Posterior vena cava (tissue), 2 donors: ENCODE data around the gene UBE2O. TPM values are rescaled to one million over a fixed set of nuclear protein-coding genes. Genes with fewer than 3 reads are reported as not detected.

ENCODE experiments used
- DNase-seq: peaks from one replicate; pipeline ENCODE4 v3.0.0-alpha.2; 2020; ENCODE audit warnings: low spot score
- intact Hi-C, 2 donors: fragments of 100-400 bp; cut with DNase I; formaldehyde crosslinking; loops; one replicate each; pipeline versions ENCODE4 v1.14.1 to v1.14.2; 2022 to 2023
- total RNA-seq, 2 donors: library from RNA; stranded (reverse); fragmentation: NEBNext Ultra II Directional; extraction: Animal tissue kit (Norgen Biotek cat#: 25700); gene quantifications; one replicate each; pipeline ENCODE4 v1.2.1, GENCODE V29; 2021
- donor health status: DM: yes; HTN: yes; CAD: no.
- donor health status: DM: yes; HTN: yes; CAD: no.

The UBE2O gene
- total RNA-seq, 2 donors from 2014 or later, result 17.2 to 17.9 TPM

DNA sequence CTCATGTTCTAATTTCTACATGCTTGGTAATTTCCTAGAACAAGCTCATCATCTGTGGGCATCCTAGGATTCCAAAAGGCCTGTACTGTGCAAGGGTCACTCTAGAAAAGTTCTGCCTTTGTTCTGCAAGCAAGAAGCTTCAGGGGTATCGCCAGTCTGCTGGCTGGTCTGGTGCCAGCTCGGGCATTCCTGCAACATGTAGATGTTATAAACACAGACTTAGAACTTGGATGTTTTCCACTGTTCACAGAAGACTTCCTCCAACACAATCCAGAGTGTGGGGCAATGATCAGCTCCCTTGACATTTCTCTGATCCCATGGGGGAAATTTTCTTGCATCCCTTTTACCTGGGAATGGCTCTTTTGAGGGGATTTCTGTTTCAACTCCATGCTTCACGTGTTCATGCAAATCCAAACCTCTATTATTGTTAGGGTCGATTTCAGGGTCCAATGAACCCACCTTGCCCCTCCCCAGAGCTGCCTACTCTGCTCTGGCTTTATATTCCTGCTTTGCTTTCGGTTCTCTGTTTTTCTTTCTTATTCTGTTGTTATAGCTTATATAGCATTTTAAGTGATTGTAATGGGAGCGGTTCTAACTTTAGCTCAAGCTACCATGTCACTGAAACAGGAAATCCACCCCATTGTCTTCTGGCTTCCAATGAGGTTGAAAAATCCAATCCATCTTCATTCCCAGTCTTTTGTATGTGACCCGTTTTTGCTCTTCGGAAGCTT lies 25.3 kb downstream of the UBE2O start:
- intact Hi-C loops, result no loop called here
- peak; percentile 14 for DNase-seq

DNA sequence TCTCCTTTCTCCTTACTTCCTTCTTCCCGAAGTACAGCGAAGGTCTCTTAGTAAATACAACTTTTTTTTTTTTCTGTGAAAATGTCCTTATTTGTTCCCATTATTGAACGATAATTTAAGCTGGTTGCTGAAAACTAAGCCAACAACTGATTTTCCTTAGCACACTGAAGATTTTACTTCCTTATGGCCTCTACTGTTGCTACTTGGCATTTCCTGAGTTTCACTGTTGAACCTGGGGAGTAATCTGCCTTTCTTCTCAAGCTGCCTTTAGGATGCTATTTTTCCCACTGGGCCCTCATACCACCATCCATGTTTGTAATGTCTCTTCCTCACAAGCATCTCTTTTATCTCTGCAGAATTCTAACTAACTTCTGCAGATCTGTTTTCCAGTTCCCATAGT lies 26.1 kb downstream of the UBE2O start:
- DNase-seq, result no peak
- intact Hi-C loops, result no loop called here

DNA sequence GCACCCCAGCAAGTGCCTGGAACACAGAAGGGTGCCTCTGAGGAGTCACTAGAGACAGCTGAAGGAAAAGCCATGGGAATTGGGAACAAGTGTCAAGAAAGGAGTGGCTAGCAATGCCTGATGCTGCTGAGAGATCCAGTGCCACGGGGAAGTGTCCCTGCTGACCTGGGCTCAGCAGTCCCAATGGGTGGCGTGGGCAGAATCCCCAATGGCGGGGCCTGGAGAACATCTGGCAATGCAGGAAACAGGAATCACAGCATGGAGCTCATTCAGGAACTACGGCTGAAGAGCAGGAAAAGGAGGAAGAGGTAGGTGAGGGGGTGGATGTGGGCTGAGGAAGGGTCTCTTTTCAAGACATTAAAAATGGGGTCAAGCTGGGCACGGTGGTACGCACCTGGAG lies 30.1 kb downstream of the UBE2O start:
- intact Hi-C loops, result no loop called here
- DNase-seq, result peak; percentile 42

DNA sequence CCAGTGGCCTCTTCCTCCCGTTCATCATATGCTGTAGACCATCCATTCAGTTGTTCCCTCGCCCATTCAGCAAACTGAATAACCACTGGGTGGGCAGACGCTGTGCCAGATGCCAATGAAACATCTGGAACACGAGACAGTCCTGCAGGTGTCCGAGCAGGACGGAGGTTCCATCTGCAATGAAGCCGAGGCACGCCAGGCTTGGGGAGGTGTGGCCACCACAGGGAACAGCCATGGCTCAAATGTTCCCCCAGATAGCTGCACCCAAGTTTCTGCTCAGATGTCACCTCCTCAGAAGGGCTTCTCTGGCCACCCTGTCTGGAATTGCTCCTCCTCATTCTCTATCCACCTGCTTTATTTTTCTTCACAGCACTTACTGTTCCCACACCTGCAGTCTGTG lies 30.5 kb downstream of the UBE2O start:
- peak; percentile 66 for DNase-seq
- intact Hi-C loops, result no loop called here

DNA sequence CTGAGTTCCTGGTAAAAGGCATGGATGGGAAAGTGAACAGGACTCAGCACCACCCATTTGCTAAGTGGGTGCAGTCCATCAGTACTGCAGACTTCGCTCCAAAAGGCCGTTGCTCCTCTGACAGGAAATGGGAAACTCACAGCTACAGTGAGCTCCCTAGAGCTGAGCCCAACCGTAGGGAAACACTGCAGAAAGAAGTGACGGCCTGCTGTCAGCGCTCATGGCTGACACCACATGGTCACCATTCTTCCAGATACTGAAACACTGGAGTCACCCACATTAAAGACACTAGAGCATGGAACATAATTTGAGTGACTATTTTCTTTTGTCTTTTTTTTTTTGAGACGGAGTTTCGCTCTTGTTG lies 31.9 kb downstream of the UBE2O start:
- DNase-seq, result peak; percentile 29
- intact Hi-C loops, result no loop called here

DNA sequence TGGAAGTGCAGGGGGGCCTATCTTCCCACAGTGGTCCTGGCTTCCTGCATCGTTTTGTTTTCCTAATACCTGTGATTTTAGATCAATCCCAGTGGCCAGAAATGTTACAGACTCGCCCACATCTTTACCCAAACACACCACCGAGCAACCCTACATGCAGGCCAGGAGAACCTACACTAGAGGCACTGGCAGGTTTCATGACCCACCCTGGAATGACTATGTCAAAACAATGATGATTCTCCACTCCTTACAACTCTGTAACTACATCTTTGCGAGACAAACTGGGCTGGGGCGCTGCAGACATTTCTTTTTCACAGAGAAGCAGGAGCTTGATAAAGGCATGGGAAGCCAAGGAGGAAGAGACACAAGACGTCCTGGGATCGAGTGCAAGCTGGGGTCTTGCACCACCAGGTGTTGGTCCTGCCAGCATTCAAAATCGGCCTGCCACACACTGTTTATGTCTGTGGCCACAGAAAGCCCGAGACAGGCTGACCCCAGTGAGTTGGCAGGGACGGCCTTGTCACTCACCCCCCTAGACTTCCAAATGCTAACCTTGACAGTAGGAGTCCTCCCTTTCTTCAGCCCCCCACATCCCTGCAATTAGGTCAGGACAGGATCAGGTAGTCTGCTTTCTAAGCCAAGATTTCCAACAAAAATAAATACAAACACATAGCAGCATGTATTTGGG lies 32.5 kb downstream of the UBE2O start:
- intact Hi-C loops, result no loop called here
- peak; percentile 44 for DNase-seq

DNA sequence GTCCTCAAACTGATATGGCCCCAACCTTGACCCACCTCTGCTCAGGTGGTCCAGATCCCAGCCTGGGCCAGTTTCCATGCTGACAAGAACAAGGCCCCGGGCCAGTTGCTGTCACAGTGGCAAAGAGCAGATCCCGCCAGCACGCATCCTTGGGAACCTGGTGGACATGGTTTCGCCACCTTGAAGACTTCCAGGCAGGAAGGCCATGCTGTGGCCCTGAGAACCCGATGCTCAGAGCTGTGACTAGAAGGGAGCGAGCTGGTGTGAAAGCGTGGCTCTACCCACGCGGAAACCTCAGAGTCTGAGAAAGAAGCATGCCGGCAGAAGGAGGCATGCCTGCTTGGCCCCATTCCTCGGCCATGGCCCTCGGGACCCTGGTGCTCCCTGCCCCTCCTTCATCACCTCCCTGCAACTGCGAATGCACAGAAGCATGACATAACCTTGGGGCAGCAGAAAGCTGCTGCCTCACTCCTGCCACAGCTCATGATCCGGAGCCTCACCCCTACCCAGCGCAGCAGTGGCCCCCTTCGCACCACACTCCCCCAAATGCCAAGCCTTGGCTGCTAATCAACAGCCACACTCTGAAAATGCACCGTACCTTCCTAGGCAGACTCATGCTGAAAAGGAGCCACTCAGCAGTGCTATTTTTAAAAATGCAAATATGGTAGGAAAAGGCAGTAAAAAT lies 33.2 kb downstream of the UBE2O start:
- peak; percentile 64 for DNase-seq
- intact Hi-C loops, result no loop called here

DNA sequence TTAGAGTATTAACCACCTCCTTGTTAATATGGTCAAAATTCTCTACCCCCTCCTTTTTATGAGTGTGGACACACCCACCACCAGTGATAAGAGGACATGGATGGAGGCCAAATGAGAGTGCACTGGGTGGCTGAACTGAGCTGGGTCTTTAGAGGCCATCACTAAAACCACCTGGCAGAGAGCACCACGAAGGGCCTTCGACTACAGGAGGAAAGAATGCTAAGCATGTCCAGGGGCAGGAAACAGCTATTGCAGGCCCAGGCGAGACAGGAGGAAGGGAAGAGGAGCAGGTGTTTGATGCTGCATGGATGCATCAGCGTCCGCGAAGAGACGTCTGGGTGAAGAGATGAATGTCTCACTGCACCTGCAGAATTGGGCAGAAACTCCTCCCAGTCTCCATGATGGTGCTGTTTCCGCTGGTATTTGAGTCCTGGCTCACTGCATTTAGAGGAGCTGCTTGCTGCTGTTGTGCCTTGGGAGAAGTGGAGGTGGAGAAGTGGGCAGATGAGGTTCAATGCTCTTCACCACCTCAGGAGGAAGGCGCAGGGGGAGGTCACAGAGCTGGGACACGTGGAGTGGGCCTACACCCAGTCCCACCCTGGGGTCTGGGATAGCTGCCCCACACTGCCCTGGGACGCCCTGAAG lies 35.3 kb downstream of the UBE2O start:
- DNase-seq, result peak; percentile 38
- intact Hi-C loops, result no loop called here

DNA sequence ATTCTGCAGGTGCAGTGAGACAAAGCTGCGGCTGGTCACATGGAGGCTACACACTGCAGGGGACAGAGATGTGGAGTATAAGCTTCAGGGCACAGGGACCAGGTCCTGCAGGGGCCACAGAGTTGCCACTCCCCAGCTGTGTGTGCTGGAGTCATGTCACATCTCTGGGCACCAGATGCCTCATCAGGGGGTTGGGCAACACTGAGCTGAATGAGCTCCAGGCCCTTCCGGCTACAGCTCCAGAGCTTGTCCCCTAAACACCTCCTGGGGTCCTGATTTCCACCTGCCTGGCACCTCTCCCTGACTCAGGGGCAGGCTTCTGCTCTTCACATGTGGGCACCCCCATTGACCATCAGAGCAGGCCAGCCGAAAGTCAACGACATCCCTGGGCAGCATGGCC lies 36.1 kb downstream of the UBE2O start:
- intact Hi-C loops, result no loop called here
- DNase-seq, result peak; percentile 71

DNA sequence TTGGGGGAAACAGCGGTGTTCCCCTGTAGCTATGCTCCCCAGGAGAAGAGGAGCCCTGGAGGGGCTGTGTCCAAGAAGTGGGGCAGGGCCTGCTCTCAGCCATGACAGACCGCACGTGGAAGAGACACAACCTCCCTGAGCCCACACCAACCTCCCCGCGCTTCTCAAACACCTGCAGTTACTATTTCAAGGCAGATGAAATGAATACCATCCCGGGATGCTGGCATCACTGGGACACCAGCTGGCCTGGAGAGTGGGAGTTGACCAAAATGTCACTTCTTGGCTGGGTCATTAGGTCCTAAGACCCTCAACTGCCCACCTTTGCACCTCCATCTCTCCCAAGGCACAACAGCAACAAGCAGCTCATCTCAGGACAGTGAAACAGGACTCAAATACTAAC lies 36.5 kb downstream of the UBE2O start:
- intact Hi-C loops, result no loop called here
- peak; percentile 47 for DNase-seq

DNA sequence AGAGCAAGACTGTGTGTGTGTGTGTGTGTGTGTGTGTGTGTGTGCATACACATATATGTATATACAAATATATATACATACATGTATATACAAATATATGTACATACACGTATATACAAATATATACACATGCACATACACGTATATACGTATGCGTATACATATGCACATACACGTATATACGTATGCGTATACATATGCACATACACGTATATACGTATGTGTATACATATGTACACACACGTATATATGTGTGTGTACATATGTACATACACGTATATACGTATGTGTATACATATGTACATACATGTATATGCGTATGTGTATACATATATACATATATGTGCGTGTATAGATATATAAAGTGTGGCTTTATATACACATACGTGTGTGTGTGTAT lies 37.2 kb downstream of the UBE2O start:
- DNase-seq, result peak; percentile 6

DNA sequence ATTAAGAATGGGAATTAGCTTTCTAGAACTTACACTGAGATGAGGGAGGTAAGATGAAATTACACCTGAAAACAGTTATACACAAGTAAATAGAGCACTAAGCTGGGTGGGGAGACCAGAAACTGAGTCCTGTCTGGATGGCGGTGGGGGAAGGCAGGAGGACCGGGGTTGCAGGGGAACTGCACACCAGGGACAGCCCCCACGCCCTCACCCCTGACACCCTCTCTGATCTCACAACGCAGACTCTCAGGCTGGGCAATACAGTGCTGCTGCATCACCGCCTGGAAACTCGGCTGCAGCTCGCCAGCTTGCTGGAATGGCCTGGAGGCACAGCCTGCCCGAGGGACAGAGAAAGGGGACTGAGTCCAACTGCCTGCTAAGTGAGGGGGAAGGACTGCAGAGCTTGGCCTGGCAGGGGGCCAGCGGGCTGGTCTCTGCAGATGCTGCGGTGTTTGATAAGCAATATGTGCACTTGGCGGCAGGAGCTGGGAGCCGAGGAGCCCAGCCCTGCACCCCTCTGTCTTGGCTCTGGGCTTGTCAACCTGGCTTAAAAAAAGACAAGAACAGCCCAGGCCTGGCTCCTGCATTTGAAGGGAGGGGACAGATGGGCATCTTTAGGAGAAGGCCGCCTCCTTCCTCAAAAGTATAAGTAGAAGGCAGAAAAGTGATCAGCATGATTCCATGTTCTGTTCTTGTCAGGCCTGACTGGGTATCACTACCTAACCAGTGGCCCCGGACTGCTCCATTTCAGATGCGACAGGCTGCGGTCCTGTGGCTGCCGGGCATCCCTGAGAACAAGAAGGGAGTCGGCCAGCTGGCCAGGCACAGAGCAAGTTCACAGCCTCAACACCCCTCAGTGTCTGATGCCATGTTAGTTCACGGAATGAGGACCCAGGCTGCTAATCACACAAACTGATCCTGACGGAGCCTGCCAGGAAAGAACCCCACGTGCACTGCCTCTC lies 38.3 kb downstream of the UBE2O start:
- DNase-seq, result peak; percentile 90
- intact Hi-C loops, result no loop called here

More for the DNA sequence above, 37.2 kb downstream of the UBE2O start:
- intact Hi-C loops, result no loop called here

DNA sequence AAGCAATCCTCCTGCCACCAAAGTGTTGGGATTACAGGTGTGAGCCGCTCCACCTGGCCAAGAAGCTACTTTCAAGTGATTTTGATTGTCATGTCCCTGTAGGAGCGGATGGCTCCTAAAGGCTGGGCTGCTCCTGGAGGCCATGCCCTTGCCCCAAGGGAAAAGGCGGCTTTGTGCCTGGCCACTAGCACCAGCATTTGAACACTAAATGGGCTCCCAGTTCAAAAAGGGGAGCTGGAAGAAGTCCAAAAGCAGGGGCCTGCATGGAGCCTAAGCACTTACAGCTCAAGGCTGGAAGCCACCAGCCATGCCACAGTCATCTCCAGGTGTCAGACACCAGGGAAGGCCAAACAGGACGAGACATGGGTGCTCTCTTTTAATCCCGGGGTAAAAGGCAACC lies 41.7 kb downstream of the UBE2O start:
- intact Hi-C loops, result no loop called here
- peak; percentile 58 for DNase-seq

DNA sequence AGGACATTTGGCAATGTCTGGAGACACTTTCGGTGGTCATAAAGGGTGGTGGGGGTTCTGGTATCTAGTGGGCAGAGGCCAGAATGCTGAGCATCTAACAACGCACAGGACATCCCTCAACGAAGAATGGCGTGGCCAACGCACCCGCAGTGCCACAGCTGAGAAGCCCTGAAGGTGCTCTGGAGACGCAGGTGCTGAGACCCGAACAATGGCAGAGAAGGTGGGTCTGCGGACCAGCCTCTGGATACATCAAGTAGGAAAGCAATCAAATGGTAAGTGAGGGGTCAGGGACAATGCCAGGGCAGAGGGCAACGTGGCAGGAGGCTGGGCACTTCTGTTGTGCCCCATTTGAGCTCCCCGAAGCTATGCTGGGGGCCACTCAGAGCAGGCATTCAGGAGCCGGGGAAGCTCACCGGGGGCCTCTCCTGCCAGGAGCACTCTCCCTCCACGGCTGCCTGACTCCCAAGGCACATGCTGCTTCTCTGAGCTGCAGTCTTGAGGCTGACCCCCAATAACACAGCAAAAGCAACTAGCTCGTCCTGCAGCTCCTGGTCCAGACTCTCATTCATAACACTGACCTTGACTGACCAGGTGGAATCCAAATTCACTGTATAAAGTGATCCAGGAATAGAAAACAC lies 42.5 kb downstream of the UBE2O start:
- intact Hi-C loops, result no loop called here

DNA sequence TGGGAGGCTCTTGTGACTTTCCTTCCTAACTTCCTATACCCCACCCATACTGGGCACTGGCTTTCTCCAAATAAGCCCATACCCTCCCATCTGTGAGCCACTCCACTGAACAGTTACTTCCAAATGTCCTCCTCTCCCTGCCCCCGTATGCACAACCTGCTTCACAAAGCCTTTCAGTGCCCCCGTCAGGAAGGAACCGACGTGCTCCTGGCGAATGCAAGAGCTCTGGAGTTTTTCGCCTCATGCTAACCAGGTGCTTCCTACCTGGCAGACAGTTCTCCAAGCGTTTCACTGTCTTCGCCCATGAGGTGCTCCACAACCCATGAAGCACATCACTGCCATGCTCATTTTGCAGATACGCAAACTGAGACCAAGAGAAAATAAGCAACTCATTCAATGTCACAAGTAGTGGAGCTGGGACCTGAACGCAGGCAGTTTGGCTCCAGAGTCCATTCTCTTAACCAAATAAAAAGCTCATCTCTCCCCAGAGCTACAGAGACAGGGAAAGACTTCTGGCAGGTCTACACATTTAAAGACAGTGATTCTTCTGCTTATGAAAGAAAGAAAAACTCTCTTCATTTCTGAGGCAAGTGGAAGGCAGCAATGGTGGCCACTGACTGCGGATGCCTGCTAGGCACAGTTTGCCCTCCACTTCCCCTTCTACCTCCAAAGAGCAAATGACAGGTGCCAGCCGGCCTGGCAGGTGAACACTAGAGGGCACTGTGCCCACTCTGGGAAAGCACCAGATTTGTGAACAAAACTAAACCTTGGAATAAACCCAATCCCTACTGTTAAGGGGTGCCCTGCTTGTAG lies 44.7 kb downstream of the UBE2O start:
- DNase-seq, result peak; percentile 83
- intact Hi-C loops, result loop anchor here in 1 of 2 donors (5.0 kb wide), 1 partner anchor 99 kb away; no protein-coding TSS in a partner anchor

More for the DNA sequence above, 42.5 kb downstream of the UBE2O start:
- DNase-seq, result peak; percentile 56

DNA sequence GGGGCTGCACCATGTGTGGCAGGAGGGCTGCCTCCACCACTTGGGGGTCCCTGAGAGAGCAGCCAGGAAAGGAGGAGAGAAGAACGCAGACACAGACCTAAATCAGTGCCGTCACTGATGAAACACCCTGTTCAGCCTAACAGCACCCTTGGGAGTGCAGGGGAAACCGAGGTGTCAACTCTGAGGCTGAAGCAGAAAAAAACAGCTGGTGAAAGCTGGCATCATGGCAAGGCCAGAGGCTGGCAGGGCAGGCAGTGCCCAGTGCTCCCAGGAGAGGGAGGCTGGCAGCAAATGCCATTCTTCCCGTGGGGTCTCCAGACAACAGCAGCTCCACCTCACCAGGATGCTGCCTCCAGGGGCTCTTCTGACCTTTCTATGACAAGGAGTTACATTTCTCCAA lies 45.4 kb downstream of the UBE2O start:
- DNase-seq, result peak; percentile 68
- intact Hi-C loops, result loop anchor here in 1 of 2 donors (5.0 kb wide), 1 partner anchor 100 kb away; no protein-coding TSS in a partner anchor

DNA sequence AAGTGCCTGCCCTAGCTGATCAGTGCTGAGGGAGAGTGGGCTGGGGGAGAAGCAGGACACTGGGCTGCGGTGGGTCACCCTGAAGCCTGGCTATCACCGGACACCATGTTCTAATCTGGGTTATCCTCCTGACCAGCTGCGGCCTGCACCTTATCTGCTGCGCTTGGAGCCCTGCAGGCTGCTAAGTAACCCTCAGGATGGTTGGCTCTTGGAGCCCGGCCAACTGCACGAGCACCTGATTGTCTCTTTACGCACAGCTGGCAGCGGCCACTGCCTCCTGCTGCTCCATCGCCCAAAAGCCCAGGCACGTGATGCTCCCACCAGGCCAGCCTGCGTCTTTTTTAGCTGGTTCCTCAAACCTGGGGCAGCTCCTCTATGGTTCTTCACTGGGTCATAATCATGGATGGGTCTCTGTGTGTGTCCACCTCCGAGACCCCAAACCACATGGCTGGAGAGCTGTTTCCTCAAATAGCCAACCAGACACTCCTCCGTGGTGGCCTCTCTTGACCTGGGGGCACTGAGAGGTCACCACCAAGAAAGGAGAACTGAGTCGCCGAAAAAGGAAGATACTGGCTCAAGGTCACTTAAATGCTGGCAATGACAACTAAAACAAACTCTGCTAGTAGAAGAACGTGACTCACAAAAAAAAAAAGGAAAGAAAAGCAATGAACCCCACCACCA lies 46.8 kb downstream of the UBE2O start:
- DNase-seq, result peak; percentile 84
- intact Hi-C loops, result loop anchor here in 1 of 2 donors (5.0 kb wide), 1 partner anchor 101 kb away; no protein-coding TSS in a partner anchor
